ENCODE measurements around the gene CLCN7.

DNA sequence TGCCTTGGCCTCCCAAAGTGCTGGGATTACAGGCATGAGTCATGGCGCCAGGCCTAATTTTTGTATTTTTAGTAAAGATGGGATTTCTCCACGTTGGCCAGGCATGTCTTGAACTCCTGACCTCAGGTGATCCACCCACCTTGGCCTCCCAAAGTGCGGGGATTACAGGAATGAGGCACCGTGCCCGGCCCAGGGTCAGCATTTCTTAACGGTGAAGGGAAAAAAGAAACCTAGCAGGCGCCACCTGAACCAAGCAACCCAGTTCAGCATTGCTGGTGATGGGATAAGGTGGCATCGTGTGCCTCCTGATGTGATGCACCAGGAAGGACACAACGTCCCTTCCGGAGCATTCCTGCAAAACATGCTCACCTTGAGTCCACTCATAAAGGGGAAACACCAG lies 2.2 kb upstream of the CLCN7 start:
- TF ChIP-seq, protein P1, sequence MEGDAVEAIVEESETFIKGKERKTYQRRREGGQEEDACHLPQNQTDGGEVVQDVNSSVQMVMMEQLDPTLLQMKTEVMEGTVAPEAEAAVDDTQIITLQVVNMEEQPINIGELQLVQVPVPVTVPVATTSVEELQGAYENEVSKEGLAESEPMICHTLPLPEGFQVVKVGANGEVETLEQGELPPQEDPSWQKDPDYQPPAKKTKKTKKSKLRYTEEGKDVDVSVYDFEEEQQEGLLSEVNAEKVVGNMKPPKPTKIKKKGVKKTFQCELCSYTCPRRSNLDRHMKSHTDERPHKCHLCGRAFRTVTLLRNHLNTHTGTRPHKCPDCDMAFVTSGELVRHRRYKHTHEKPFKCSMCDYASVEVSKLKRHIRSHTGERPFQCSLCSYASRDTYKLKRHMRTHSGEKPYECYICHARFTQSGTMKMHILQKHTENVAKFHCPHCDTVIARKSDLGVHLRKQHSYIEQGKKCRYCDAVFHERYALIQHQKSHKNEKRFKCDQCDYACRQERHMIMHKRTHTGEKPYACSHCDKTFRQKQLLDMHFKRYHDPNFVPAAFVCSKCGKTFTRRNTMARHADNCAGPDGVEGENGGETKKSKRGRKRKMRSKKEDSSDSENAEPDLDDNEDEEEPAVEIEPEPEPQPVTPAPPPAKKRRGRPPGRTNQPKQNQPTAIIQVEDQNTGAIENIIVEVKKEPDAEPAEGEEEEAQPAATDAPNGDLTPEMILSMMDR (IDR thresholded peaks at IDR 0.05) = no peak
- no peak for TF ChIP-seq POLR2A (IDR thresholded peaks at IDR 0.05)
- no peak for TF ChIP-seq EP300 (IDR thresholded peaks at IDR 0.05)

Measured in gastroesophageal sphincter (tissue), 3 donors.